HepG2 (cell line): ENCODE data around the gene CXCL17. TPM values are rescaled to one million over a fixed set of nuclear protein-coding genes. Genes with fewer than 3 reads are reported as not detected.
A peak's percentile ranks its signal among the peaks of the same experiment; 100 is the strongest.

Experiments
- BCL3 ChIP-seq: sonication (generic); formaldehyde crosslinking; IDR thresholded peaks from 2 replicates; pipeline ENCODE4 v1.5.1; 2020; ENCODE audit warnings: mild to moderate bottlenecking, missing genetic modification reagents, moderate library complexity
- FIP1L1 ChIP-seq: fragments of 200-400 bp; formaldehyde crosslinking; IDR thresholded peaks from 2 replicates; pipeline ENCODE4 v1.6.1; 2018; ENCODE audit warnings: low read depth, mild to moderate bottlenecking, low read length, moderate library complexity, borderline replicate concordance; ENCODE audit not compliant: insufficient read depth
- GLI4 ChIP-seq: sonication (generic); formaldehyde crosslinking; IDR thresholded peaks from 2 replicates; pipeline ENCODE4 v1.5.1; 2020; ENCODE audit warnings: missing genetic modification reagents, mild to moderate bottlenecking, moderate library complexity, borderline replicate concordance
- KIAA2018 ChIP-seq: sonication (generic); formaldehyde crosslinking; IDR thresholded peaks from 2 replicates; pipeline ENCODE4 v1.5.0; 2020; ENCODE audit warnings: mild to moderate bottlenecking, missing genetic modification reagents, borderline replicate concordance
- MEIS1 ChIP-seq: sonication (generic); formaldehyde crosslinking; IDR thresholded peaks from 2 replicates; pipeline ENCODE4 v1.9.0; 2021; ENCODE audit warnings: mild to moderate bottlenecking, missing genetic modification reagents, moderate library complexity, borderline replicate concordance
- MTF1 ChIP-seq: sonication (generic); formaldehyde crosslinking; IDR thresholded peaks from 2 replicates; pipeline ENCODE4 v1.5.0; 2020; ENCODE audit warnings: missing genetic modification reagents
- TBX3 ChIP-seq: fragments of 450-650 bp; IDR thresholded peaks from 2 replicates; pipeline ENCODE4 v1.6.1; 2017; ENCODE audit warnings: antibody characterized with exemption, mild to moderate bottlenecking, inconsistent platforms, borderline replicate concordance
- ZBTB21 ChIP-seq: sonication (generic); formaldehyde crosslinking; IDR thresholded peaks from 2 replicates; pipeline ENCODE4 v1.4.0; 2020; ENCODE audit warnings: missing genetic modification reagents
- ZBTB25 ChIP-seq: IDR thresholded peaks from 2 replicates; pipeline ENCODE4 v1.6.1; 2018; ENCODE audit warnings: missing genetic modification reagents
- ZFP91 ChIP-seq: sonication (generic); formaldehyde crosslinking; IDR thresholded peaks from 2 replicates; pipeline ENCODE4 v1.9.0; 2022; ENCODE audit warnings: missing genetic modification reagents, mild to moderate bottlenecking, borderline replicate concordance
- ZFY ChIP-seq: sonication (generic); formaldehyde crosslinking; IDR thresholded peaks from 2 replicates; pipeline ENCODE4 v1.4.0; 2020; ENCODE audit warnings: missing genetic modification reagents
- ZKSCAN5 ChIP-seq: sonication (generic); formaldehyde crosslinking; IDR thresholded peaks from 2 replicates; pipeline ENCODE4 v1.5.1; 2020; ENCODE audit warnings: mild to moderate bottlenecking, missing genetic modification reagents
- ZNF296 ChIP-seq: sonication (generic); formaldehyde crosslinking; conservative IDR thresholded peaks from 2 replicates; pipeline ENCODE4 v1.5.0; 2020; ENCODE audit warnings: mild to moderate bottlenecking, missing genetic modification reagents
- ZNF430 ChIP-seq: sonication (generic); formaldehyde crosslinking; IDR thresholded peaks from 2 replicates; pipeline ENCODE4 v1.9.0; 2021; ENCODE audit warnings: mild to moderate bottlenecking, missing genetic modification reagents
- ZNF749 ChIP-seq: sonication (generic); formaldehyde crosslinking; IDR thresholded peaks from 2 replicates; pipeline ENCODE4 v1.8.0; 2022; ENCODE audit warnings: mild to moderate bottlenecking, missing genetic modification reagents, moderate library complexity, borderline replicate concordance
- ZSCAN21 ChIP-seq: sonication (generic); formaldehyde crosslinking; IDR thresholded peaks from 2 replicates; pipeline ENCODE4 v1.8.0; 2022; ENCODE audit warnings: mild to moderate bottlenecking, missing genetic modification reagents, moderate library complexity, borderline replicate concordance
- polyA plus RNA-seq, 8 experiments: library from polyadenylated mRNA; depleted of rRNA in 3 of 8; stranded (reverse) in 7 of 8; unstranded in 1 of 8; fragments of >200 nt; fragmentation: Illumina TruSeq in 4 of 8; extraction: Trizol in 4 of 8; gene quantifications; 2 replicates each; pipeline versions ENCODE4 v1.2.1 to v1.2.3, GENCODE V29; 2011 to 2016; ENCODE audit warnings: low read depth in 4 of 8, missing spikeins in 1 of 8, mixed read lengths in 1 of 8; ENCODE audit not compliant: insufficient read depth in 1 of 8
- total RNA-seq, 5 experiments: library from RNA; depleted of rRNA; stranded (reverse); fragments of >200 nt; fragmentation: Illumina TruSeq; extraction: Trizol; gene quantifications; 2 replicates each; pipeline ENCODE4 v1.2.3, GENCODE V29; 2016; ENCODE audit warnings: low read depth in 1 of 5

Gene CXCL17
- total and polyA plus RNA-seq, 2 of the 13 experiments (the other 11 are each of a cell fraction or from before 2014, with no cell fraction given): 0.12 TPM; not detected in 1

GRCh38 chr19:42433503-42434260 lies 9.1 kb downstream of the CXCL17 start (continued):
- TF ChIP-seq MEIS1 (peak; percentile 40; the same call in 1 of the 2 replicates), TBX3 (no peak), MTF1 (CRISPR knock-in tag) (no peak), ZSCAN21 (CRISPR knock-in tag) (0 out of 2 replicates have a peak, but pooled peaks have one; percentile 61), ZBTB25 (peak; percentile 80), ZKSCAN5 (CRISPR knock-in tag) (no peak), GLI4 (peak; percentile 52; the same call in 1 of the 2 replicates), ZNF296 (no peak), ZNF749 (CRISPR knock-in tag) (no peak), FIP1L1 (no peak), BCL3 (peak; percentile 61; the same call in 1 of the 2 replicates), KIAA2018 (no peak), ZFY (CRISPR knock-in tag) (no peak), ZFP91 (peak; percentile 54), ZBTB21 (CRISPR knock-in tag) (0 out of 2 replicates have a peak, but pooled peaks have one; percentile 12), ZNF430 (CRISPR knock-in tag) (peak; percentile 76; the same call in 1 of the 2 replicates)
